ENCODE data around the gene DENND2A.

Gene DENND2A

DNA sequence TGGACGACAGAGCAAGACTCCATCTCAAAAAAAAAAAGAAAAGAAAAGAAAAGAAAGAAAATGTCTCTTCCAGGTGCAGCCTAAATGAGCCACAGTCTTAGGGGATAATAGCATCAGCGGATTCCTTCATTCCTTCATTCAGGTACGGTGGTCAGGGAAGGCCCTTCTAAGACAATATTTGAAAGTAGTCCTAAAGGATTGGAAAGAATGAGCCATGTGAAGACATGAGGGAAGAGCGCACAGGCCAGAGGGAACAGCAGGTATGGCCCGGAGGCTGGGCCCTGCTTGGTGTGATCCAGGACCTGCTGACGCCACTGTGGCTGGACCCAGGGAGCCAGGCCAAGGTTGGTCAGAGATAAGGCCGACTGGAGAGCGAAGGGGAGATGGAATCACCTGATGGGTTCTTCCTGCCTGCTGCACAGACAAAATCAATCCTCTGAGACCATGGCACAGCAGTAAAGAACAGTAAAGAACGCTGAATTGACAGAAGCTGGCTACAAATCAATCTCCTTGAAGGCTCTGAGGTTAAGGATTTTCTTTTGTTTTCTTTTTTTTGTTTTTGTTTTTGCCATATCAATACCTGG is 145.0 kb downstream of the DENND2A start:
- DNase-seq = no peak

GRCh38 chr7:140494867-140495266 is 145.7 kb downstream of the DENND2A start:
- no peak for DNase-seq

- no peak for DNase-seq
Observed at GRCh38 chr7:140489026-140489359, 151.6 kb downstream of the DENND2A start.

DNA sequence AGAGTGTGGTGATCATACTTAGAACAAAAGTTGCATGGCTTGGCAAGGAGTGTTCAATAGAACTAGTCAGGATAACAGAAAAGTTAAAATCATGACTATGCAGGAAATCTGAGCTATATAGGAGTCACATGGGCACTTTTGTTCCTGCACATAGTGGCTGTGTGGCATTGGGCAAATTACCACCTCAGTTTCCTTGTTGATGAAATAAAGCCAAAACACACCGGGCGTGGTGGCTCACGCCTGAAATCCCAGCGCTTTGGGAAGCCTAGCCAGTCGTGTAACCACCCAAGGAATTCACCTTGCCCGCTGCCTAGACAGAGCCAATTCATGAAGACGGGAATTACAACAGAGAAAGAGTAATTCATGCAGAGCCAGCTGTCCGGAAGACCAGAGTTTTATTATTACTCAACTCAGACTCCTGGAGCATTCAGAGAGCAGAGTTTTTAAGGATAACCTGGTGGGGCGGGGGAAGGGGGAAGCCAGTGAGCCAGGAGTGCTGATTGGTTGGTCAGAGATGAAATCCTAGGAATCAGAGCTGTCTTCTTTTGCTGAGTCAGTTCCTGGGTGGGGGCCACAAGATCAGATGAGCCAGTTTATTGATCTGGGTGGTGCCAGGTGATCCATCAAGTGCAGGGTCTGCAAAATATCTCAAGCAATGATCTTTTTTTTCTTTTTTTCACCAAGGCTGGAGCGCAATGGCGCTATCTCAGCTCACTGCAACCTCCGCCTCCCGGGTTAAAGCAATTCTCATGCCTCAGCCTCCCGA is 154.9 kb downstream of the DENND2A start:
- no peak for DNase-seq

- no peak for DNase-seq
Observed at GRCh38 chr7:140484951-140485499, 155.6 kb downstream of the DENND2A start.

DNA sequence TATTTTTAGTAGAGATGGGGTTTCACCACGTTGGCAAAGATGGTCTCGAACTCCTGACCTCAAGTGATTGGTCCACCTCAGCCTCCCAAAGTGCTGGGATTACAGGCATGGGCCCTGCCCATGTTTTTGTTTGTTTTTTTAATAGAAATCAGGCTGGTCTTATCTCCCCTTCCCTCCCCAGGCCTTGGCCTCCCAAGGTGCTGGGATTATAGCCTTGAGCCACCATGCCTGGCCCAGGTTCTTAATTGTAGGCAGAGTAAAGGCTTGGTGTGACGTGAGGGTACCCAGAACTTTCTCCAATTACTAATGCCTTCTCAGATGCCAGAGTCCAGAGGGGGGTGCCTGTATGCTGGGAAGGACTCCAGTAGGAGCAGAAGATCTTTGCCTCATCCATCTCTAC is 156.1 kb downstream of the DENND2A start:
- no peak for DNase-seq

GRCh38 chr7:140479739-140480084 is 160.9 kb downstream of the DENND2A start:
- no peak for DNase-seq

DNA sequence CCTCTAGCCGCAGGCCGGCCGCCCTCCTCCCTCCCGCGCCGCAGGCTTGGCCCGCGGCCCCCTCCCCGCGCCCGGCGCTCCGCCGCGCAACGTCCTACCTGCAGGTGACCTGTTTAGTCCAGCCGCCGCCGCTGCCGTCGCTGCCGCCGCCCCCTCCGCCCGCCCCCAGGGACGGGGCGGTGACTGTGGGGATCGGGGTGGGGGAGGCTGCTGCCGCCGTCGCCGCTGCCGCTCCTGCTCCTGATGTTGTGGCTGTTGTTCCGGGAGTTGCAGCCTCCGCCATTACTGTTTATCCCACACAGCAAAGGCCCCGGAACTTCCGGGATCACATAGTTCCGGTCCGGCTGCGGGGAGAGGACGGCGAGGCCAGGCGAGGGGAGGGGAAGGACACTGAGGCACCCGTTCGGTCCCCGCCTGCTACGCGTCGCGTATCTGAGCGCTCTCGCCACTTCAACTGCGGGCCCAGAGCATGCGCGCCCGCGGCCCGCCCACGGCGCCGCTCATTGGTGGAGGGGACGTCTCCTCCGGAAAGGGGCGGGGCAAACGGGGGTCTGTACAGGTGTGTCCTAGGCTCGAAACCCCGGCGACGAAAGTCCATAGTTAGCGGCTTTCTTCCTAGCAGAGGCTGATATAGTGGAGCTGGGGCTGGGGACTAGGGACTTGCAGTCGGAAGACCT is 161.4 kb downstream of the DENND2A start, which contains the start of gene MKRN1:
Gene MKRN1 (minus strand): TSS at position 444 of the 677 bp plus-strand sequence. CDS start 161 bp downstream, at position 283.
- DNase-seq = peak; percentile 97

GRCh38 chr7:140478246-140479061 is 162.2 kb downstream of the DENND2A start:
- DNase-seq = peak; percentile 59

GRCh38 chr7:140476698-140477261 is 163.8 kb downstream of the DENND2A start:
- DNase-seq = no peak

GRCh38 chr7:140475747-140476333 is 164.8 kb downstream of the DENND2A start:
- DNase-seq = peak; percentile 66

All from NCI-H1105 treated with DMSO at 0.1 percent for 48 hours (cell line).